CD4-positive, alpha-beta T cell treated with Interleukin-4 for 4 hours (primary cell): ENCODE measurements around the gene RXFP2.

Source experiments
- DNase-seq: peaks from one replicate; pipeline ENCODE4 v3.0.0-alpha.2; 2020

Gene RXFP2, protein sequence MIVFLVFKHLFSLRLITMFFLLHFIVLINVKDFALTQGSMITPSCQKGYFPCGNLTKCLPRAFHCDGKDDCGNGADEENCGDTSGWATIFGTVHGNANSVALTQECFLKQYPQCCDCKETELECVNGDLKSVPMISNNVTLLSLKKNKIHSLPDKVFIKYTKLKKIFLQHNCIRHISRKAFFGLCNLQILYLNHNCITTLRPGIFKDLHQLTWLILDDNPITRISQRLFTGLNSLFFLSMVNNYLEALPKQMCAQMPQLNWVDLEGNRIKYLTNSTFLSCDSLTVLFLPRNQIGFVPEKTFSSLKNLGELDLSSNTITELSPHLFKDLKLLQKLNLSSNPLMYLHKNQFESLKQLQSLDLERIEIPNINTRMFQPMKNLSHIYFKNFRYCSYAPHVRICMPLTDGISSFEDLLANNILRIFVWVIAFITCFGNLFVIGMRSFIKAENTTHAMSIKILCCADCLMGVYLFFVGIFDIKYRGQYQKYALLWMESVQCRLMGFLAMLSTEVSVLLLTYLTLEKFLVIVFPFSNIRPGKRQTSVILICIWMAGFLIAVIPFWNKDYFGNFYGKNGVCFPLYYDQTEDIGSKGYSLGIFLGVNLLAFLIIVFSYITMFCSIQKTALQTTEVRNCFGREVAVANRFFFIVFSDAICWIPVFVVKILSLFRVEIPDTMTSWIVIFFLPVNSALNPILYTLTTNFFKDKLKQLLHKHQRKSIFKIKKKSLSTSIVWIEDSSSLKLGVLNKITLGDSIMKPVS

DNA sequence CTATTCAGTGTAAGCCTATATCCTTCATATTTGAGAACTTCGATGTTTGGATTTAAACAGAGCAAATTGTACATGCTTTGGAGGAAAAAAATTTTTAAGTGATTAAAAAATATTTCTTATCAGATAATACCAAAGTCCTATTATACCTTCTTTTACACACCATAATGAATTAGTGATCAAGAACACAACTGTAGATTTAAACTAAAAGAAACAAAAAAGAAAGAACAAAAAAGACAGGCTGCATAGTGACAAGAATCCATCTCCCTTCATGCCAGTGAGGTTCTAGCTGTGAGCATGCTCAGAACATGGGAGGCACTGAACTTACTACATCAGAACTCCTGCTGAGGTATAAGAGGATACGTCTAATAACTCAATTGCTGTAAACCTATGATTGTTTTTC lies at the start of gene RXFP2:
RXFP2 (plus strand) TSS at position 301 of the 400 bp plus-strand sequence; CDS start at position 388, 87 bp downstream.
- no peak for DNase-seq

DNA sequence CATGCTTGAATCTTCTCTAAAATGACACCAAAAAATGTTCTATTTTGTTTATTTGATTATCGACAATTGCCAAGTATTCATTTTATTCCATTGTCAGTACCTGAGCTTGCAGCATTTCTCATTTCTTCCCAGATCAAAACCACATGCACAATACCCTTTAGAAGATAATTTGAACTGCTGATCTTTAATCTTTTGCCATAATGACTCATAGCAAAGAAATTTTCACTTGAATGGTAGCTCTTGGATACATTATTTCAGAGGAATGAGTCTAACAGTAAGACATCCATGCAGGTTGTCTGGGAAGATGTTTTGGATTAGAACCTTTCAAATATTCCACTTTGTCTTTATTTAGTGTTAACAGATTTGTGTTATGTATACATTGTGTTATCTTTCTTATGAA lies 42.0 kb upstream of the RXFP2 start:
- DNase-seq = no peak

DNA sequence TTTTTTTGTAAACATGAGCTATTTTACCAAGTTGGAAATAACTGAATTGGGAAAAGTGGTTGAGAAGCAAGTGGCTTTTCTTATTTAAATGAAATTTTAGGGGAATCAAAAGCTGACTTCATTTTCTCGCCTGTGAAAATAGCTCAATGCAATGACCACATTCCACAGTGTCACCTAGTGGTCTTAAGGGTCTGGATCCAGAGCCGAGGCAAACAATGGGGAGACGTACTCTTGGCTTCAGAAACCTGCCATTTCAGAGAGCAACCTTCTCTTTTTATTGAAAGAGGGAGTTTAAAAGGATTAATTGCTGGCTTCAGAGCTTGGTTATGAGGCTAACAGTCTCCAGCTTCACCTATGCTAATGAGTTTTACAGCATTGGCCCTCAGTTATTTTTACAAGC lies 39.7 kb upstream of the RXFP2 start:
- DNase-seq = no peak

DNA sequence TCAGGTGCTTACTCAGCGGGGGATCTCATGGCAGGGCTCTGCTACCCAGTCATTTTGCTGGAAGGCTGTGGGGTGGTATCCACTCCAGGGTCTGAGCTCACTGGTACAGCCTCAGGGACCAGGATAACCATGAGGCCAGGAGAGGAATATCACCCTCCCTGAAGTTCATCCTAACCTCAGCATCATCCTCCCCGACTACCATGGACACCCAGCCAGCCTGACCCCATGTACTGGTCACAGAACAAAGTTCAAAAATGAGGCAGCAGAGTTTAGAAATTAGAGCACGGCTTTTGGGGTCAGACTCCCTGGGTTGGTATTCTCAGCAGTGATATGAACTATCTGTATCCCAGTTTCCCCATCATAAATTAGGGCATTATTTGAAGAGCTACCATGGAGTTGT lies 35.5 kb upstream of the RXFP2 start:
- no peak for DNase-seq

DNA sequence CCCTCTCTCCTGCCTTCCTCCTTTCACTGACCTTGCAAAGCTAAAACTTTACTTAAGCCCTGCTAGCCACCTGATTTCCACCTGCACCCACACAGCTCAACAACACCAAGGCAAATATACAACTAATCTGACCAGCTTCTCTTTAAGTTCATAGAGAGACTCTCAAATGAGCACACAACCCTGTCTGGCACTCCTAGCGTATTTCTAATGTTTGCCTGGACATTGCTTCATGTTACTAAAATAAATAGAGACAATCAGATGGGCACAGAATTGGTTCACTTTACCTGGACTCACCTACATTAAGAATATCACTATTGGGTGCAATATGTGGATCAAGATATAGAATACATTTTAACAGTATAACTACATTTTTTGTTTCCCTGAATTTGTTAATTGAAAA lies 33.2 kb upstream of the RXFP2 start:
- no peak for DNase-seq

DNA sequence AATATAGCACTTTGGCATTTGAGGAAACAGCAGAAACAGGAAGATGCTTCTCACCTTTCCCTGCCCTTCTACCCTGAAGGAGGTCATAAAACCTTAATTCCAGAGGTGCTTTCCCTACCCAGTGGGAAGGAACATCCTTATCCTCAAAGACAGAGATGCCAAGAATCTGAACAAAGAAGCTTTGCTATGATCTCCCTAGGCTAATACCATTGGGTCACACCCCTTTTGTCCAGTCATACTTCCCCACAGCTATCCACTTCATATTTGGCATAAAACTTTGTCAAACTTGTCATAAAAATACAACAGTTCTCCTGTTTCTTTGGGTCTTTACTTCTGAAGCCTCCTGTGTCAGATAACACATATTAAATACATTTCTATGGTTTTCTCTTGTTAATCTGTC lies 21.7 kb upstream of the RXFP2 start:
- no peak for DNase-seq

DNA sequence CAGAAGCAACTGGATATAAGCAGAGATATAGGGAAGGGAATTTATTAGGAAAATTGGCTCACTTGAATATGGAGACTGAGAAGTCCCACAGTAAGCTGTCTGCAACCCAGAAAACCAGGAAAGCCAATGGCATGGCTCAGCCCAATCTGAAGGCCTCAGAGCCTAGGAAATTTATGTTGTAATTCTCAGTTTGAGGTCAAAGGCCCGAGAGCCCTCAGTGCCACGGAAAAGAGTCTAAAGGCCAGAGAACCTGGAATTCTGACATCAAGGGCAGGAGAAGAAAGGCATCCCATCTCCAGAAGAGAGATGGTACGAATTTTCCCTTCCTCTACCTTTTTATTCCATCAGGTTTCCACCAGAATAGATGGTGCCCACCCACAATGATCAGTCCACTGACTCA lies 20.1 kb upstream of the RXFP2 start:
- DNase-seq = no peak

DNA sequence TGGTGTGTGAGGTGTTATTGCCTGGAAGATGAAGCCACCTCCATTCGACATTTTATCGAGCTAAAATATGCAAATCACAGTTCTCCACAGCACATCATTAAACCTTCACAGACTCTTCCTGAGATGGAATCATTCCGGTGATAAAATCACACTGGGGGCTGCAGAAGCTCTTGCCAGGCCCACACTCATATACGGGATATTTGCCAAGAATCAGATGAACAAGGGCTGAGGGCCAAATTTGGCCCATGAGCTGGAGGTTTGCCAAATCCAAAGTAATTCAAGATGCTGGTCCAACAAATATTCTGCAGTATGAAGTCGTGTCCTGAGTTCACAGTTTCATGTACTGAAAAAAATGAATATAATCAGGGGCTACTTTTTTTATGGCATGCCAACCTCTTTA lies 16.7 kb upstream of the RXFP2 start:
- no peak for DNase-seq

DNA sequence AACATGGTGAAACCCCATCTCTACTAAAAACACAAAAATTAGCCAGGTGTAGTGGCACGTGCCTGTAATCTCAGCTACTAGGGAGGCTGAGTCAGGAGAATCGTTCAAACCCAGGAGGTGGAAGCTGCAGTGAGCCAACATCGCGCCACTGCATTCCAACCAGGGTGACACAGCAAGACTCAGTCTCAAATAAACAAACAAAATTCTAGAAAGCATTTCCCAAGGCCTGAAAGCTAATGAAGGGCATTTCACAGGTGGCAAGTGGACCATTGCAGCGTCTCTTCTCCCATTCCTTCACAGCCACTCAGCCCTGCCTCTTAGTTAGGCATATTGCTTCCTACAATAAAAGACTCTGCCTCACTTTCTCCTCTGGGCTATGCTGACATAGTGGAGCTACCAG lies 13.5 kb upstream of the RXFP2 start:
- no peak for DNase-seq

DNA sequence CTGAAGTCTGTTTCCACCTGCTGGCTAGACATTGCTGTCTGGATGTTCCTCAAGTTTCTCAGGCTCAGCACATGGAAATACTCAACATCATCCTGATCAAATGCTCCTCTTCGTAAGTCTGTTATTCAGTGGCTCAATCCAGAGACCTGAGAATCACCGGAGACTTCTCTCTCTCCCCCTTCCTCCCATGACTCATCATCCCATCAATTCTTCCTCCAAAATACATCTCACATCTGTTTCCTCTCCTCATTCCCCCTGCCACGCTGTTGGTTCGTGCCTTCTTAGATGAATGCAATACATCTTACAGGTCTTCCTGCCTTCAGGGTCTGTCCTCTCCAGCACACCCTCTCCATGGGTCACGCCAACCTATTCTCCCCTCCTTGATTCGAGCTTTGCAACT lies 7.4 kb upstream of the RXFP2 start:
- DNase-seq = no peak

DNA sequence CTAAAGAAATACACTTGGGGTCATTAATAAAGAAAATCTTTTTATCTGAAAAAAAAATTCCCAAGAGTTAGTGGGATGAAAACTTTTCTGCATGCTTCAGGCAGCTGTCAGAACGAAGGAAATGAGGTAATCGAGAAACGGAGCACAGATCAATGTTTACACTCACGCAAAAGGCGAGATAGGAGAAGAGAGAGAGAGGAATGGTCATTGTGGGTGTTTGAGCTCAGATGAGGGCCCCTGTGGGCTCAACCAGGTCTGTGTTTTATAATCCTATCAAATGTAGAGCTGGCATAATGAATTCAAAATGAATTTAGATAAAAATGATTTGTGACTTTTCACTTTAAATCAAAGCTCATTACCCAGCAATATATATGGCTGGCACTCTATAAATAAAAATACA lies 6.3 kb upstream of the RXFP2 start:
- no peak for DNase-seq

DNA sequence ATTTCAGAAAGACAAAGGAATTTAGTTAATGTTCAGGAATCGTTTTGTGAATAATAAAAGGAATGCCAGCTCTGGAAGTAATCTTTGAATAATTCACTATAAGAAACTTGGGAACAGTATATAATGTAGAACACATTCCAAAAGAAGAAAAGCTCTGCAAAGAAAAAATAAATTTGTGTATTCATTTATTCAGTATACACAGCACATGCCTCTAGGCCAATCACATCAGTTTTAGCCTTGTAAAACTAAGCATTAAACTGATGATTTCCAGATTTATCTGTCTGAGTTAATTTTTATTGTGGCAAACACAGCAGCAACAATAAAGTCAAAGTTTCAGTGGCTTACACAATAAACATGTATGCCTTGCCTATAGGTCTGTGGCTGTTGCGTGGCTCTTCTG lies 5.7 kb upstream of the RXFP2 start:
- DNase-seq = no peak

DNA sequence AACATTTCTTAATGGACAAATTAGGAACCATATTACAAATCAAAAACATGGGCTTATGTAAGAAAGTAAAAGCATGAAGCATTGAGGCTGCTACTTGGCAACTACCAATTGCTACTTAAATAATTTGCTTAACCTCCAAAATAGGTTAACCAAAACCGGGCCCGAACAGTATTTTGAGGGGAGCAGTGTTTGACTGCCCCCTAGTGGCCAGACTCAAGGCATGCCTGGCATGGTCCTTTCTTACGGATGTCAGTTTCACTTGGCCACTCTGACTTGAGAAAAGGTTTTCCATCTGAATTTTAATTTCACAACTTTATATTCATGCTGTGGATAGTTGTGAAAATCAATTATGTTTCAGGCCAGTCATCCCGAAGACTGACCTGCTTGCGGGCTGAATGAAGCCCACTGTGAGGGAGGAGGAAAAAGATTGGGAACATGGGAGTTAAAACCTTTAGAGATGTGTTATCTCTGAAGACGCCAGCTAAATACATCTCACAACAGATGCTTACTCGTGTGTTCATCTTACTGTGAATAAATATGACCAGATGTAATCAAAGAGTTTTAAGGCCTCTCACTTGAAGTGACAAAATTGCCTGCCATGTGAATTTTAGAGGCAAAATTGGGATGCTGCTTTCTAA lies 2.9 kb downstream of the RXFP2 start:
- peak; percentile 67 for DNase-seq

DNA sequence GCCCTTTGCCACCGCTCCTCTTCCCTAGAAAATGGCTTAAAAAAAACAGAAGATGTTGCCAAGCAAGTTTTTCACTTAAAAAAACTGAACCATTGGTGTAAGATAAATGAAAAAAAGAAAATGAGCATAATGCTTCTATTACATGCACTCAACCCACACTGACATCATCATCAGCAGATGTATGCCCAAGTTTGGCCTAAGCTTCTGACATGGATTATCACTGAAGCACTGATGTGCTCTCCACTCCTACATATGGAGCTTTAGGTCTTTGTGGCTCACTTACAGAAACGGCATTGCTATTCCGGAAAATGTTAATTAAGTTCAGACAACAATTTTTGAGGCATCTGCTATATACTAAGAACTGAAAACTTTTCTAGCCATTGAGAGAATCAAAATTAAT lies 8.0 kb downstream of the RXFP2 start:
- no peak for DNase-seq

DNA sequence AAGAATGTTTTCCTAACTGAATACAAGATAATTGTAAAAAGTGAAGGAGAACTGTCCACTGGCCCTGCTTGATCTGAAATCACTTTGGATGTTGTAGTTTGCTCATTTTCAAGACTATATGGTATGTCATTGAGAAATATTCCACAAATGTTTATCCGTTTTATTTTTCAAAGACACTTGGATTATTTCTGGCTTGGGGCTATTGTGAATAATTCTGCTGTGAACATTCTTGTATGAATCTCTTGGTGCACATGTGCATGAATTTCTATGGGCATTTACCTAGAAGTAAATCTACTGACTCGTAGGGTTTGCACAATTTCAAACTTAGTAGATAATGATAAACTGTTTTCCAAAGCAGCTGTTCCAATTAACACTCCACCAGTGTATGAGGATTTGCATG lies 8.6 kb downstream of the RXFP2 start:
- no peak for DNase-seq

DNA sequence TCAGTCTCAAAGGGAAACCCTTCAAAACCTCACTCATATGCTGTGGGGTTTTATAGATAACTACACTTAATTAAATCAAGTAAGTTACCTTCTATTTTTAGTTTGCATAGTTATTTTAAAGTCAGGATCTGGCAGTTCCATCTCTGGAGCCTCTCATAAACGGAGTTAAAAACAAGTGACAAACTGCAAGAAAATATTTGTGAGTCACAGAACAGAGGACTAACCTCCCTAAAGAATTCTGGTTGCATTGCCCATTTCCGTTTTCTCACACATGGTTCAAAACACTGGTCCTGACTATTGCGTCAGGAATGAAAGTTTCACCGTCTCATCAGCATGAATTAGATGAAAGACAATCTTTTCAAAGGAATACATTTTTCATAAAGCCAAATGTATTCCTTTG lies 10.6 kb downstream of the RXFP2 start:
- DNase-seq = no peak

DNA sequence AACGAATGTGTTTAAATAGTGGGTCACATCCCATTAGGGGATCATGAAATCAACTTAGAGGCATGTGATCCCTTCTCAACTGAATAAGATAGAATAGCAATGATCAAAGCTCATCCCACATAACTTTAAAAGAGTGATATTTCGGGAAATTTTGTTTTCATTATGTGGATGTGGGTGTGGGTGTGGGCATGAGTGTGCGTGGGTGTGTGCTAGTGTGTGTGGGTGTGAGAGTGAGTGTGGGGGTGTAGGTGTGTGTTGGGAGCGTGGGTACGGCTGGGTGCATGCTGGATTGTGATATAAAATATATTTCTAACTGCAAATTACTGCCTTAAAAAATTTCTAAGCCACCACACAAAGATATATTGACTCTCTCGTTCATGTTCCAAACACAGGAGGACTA lies 15.9 kb downstream of the RXFP2 start:
- no peak for DNase-seq

DNA sequence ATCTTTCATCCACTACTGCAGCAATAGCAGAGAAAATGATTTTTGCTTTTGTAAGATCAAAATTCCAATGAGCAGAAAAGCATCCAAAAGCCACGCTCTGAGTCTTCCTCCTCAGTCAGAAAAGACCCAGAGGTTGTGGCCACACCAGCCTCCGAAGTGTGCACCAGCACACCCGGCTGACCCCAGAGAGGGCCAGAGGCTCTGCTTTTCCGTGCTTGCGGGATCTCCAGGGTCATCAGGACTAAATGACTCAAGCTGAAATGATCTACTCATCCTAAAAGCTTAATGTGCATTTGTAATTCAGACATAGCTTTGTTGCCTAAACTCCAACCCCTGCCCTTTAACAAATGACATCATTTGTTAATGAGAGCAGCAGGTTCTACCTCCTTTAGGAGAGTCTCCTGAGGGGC lies 16.5 kb downstream of the RXFP2 start:
- no peak for DNase-seq

DNA sequence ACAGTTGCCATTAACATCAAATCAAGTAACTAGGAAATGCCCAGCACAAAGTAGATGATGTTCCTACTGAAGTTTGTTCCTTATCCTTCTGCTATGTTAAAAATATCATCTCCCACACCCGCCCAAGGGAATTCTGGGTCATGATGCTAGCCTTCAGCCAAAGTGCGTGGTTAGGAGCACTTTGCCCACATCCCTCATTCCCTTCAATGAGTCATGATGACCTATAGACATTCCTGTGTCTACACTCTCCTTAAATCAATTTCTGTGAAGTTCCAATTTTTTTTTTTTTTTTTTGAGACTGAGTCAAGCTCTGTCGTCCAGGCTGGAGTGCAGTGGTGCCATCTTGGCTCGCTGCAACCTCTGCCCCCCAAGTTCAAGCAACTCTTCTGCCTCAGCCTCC lies 17.0 kb downstream of the RXFP2 start:
- DNase-seq = no peak

DNA sequence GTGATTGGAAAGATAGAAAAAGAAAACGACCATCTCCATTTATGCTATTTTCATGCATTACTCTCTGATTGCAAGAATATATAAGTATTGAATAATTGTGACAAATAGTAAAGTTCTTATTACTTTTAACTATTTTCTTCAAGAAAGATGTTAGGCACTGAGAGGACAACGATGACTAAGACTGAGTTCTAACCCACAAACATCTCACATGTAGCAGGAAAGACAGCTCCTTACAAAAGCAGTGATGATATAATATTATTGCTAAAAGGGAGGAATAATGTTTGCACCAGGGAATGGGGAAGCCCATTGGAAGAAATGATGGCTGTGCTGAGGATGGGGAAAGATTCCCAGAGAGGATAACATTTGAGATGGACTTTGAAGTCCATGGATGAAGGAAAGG lies 22.6 kb downstream of the RXFP2 start:
- no peak for DNase-seq

DNA sequence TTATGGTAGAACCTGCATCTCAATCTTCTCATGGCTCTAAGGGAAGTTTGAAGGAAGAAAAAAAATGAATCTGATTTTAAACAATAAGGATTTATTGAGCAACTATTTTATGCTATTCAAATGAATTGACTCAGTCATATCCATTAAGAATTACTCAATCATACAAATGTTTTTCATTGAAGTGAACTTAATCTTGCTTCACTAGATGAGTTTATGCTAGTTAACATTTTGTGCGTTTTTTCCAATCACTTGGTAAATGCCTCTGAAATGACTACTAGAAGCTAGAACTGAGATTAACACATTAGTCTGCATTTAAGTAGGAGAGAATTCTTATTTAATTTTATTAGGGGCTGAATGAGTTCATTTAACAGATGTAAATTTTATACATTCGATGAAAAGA lies 25.2 kb downstream of the RXFP2 start:
- DNase-seq = no peak

DNA sequence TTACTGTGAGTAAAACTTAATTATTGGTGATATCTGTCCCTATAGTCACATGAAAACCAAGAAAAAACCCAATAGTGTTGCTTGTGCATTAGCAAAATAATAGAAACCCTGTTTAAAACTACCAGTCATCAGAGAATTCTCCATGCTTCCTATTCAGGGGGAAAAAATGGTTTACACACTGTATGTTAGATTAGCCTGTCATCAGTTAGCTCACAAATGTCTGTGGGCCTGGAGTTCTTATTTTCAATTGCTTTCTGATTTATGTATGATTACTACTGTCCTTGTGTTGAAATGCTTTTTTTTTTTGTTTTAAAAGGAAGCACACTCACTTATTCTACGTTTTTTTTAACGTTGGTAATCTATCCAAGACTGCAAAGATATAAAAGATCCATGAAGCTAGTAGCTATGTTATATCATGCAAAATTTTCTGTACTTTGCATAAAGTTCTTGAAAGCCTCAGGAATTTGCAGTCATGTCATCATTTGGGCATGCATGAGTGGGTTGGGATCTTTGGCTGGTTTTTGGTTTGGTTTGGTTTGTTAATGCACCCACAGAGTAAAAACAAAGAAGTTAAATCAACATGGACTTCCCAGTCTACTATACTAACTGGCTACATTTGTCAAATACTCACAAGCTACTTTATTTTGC lies 25.9 kb downstream of the RXFP2 start:
- no peak for DNase-seq

DNA sequence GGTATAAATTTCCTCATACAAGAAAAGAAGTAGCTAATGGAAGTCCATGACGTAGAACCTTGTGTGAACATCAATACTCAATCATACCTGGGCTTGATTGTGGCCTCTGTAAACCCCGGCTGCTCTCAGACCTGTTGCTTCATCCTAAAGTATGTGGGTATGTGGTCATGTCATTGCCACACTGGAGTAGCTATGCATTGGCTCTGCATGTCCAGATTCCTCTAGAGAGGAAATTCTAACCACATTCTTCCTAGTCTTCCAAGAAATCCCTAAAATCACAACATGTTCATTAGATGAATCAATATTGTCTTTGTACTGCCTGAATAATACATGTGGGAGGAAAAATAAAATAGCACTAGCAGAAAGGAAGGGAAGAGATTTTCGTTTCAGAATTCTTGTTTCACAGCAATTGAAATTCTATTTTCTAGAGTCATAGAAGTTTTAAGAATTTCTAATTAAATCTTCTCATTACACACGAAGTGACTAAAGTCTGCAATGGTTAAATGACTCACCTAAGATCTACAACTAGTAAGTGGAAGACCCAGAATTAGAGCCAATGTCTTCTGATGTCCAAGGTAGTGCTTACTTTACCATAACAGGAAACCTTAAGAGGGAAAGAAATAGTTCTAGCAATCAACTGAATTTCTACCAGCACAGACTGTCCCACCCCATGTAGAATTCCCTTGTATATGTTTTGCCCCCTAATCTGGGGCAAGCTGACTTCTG lies 28.0 kb downstream of the RXFP2 start:
- DNase-seq = no peak
